H1 (cell line): ENCODE measurements around the gene ABITRAM. TPM values are rescaled to one million over a fixed set of nuclear protein-coding genes. Genes with fewer than 3 reads are reported as not detected.

Experiments
- ATF2 ChIP-seq: IDR thresholded peaks from 2 replicates; pipeline ENCODE4 v1.6.1; 2012; ENCODE audit warnings: low read length, inconsistent platforms
- ATF3 ChIP-seq: IDR thresholded peaks from 2 replicates; pipeline ENCODE4 v1.6.1; 2011; ENCODE audit warnings: low read depth, mild to moderate bottlenecking, low read length; ENCODE audit not compliant: insufficient read depth
- PHF8 ChIP-seq: fragments of 200-600 bp; sonication (generic); conservative IDR thresholded peaks from 2 replicates; pipeline ENCODE4 v1.7.1; 2012; ENCODE audit warnings: low read depth, mild to moderate bottlenecking, inconsistent platforms, low read length, moderate library complexity
- TAF1 ChIP-seq: IDR thresholded peaks from 2 replicates; pipeline ENCODE4 v1.6.1; 2011; ENCODE audit warnings: mild to moderate bottlenecking, low read depth, low read length
- polyA plus RNA-seq, 7 experiments: library from polyadenylated mRNA; depleted of rRNA in 3 of 7; stranded (reverse) in 5 of 7; unstranded in 2 of 7; fragments of >200 nt in 5 of 7; fragments of 200-250 nt in 2 of 7; gene quantifications; 1 replicate in 5 of 7; 2 replicates in 1 of 7; 4 replicates in 1 of 7; pipeline versions ENCODE4 v1.2.1 to v1.2.3, GENCODE V29; 2011 to 2013; ENCODE audit warnings: missing spikeins in 2 of 7, mixed read lengths in 2 of 7
- total RNA-seq: library from RNA; stranded (reverse); fragmentation: NEBNext Ultra II Directional; extraction: Animal tissue kit (Norgen Biotek cat#: 25700); gene quantifications from 2 replicates; pipeline ENCODE4 v1.2.1, GENCODE V29; 2021

ABITRAM gene
- total and polyA plus RNA-seq, 2 of the 8 experiments (the other 6 are each of a cell fraction or from before 2014, with no cell fraction given): 8.4 to 9.0 TPM

GRCh38 chr9:108937561-108938305 lies 3.5 kb downstream of the ABITRAM start (continued):
- TF ChIP-seq ATF3 (no peak), PHF8 (no peak), TAF1 (no peak), ATF2 (no peak)
